Gastroesophageal sphincter (tissue), 4 donors: Measurements from ENCODE around the gene TMEM267. TPM values are rescaled to one million over a fixed set of nuclear protein-coding genes. Genes with fewer than 3 reads are reported as not detected.

Experiments
- ATAC-seq: fragments of 150-250 bp; one replicate; pipeline ENCODE4 v1.9.1; 2016; ENCODE audit warnings: mild to moderate bottlenecking, moderate library complexity
- H3K27ac ChIP-seq, 4 donors: fragments of 200-600 bp; sonication (generic) in 3 of 4; 1 replicate in 3 of 4; 2 replicates in 1 of 4; pipeline ENCODE4 v1.5.1; 2016 to 2019
- H3K27me3 ChIP-seq: fragments of 200-600 bp; sonication (generic); one replicate; pipeline ENCODE4 v1.5.1; 2019
- H3K36me3 ChIP-seq, 2 donors: fragments of 200-600 bp; sonication (generic); one replicate each; pipeline ENCODE4 v1.5.1; 2019; ENCODE audit warnings: control low read depth in 1 of 2
- H3K4me1 ChIP-seq, 3 donors: fragments of 200-600 bp; sonication (generic); 1 replicate in 2 of 3; 2 replicates in 1 of 3; pipeline ENCODE4 v1.5.1; 2016 to 2019; ENCODE audit warnings: control low read depth in 2 of 3
- H3K4me3 ChIP-seq, 2 donors: fragments of 200-600 bp; sonication (generic); one replicate each; pipeline ENCODE4 v1.5.1; 2019; ENCODE audit warnings: mild to moderate bottlenecking in 1 of 2, moderate library complexity in 1 of 2
- H3K9me3 ChIP-seq, 3 donors: fragments of 200-600 bp; sonication (generic); one replicate each; pipeline ENCODE4 v1.5.1; 2017 to 2019; ENCODE audit warnings: control low read depth in 2 of 3
- EP300 ChIP-seq: sonication (generic); formaldehyde crosslinking; IDR thresholded peaks from one replicate; pipeline ENCODE4 v1.6.1; 2017; ENCODE audit warnings: antibody characterized with exemption, mild to moderate bottlenecking
- POLR2A ChIP-seq, 2 donors: fragments of 450-650 bp; IDR thresholded peaks; one replicate each; pipeline ENCODE4 v1.6.1; 2017; ENCODE audit warnings: antibody characterized with exemption in 2 of 2, mild to moderate bottlenecking in 2 of 2, moderate library complexity in 1 of 2
- POLR2AphosphoS5 ChIP-seq: sonication (generic); formaldehyde crosslinking; IDR thresholded peaks from one replicate; pipeline ENCODE4 v1.6.1; 2017; ENCODE audit warnings: antibody characterized with exemption
- WGBS, 2 donors: methylation state at CpG; one replicate each; pipeline ENCODE4 v1.1.5; 2018; ENCODE audit warnings: low coverage in 1 of 2; 5-methylcytosine and 5-hydroxymethylcytosine counted together
- total RNA-seq, 4 donors: library from RNA; depleted of rRNA; stranded (reverse); fragments of >200 nt; gene quantifications; one replicate each; pipeline ENCODE4 v1.1.0, GENCODE V29; 2016
- TF ChIP-seq, protein P1 (sequence below), 4 experiments: fragments of 200-600 bp in 2 of 4; fragments of 450-650 bp in 2 of 4; sonication (generic) in 1 of 4; IDR thresholded peaks; one replicate each; pipeline ENCODE4 v1.5.1; 2017 to 2019; ENCODE audit warnings: antibody characterized with exemption in 4 of 4, mild to moderate bottlenecking in 2 of 4, moderate library complexity in 2 of 4

The TMEM267 gene, protein sequence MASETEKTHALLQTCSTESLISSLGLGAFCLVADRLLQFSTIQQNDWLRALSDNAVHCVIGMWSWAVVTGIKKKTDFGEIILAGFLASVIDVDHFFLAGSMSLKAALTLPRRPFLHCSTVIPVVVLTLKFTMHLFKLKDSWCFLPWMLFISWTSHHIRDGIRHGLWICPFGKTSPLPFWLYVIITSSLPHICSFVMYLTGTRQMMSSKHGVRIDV
- total RNA-seq, result 10 to 100 TPM in 3 of 4 donors, 1 to 10 TPM in 1; 9.6 to 13.0 (median 11.2) TPM

DNA sequence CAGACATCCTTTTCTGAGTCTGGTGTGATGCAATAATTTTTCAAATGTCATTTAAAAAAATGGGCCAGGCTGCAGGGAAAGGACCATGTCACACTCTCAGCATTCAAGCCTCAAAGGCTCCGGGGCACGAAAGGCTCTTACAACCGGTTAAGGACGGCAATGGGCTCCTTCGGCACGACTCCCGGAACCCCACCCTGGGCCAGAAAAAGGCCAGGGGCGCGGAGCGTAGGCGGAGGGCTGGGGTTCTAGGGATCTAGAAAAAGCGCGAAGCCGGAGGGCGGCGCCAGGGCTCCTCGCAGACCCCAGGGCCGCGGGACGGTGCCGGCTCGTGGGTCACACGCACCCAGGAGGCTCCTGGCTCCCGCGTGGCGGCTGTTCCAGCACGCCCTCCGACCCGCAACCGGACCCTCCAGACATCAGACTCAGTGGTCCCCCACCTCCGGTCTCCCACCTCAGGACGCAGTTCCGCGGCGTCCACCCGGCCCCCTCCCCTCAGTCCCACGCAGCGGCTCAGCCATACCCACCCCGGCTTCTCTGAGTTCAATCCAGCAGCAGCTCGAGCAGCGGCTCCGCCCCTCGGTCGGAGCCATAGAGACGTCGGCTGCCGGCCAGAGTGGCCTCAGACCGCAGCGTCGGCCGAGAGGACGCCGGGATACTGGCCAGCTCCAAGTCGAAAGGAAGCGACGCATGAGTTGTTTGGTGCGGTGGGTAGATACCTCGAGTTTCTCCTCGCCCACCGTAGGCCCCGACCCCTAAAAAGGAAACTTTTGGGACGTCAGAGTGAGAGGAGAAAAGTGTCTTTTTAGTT lies at the start of gene TMEM267:
TSS of gene TMEM267 (minus strand) at position 568 of the 808 bp plus-strand sequence. CDS start 29,896 bp downstream, outside the sequence.
- WGBS, 2 donors, result 0% methylated on average over 2 to 25 of the region's 62 CpGs
- ATAC-seq, result peak; percentile 98
- TF ChIP-seq POLR2A (IDR thresholded peaks at IDR 0.05), result peak; percentile 67 to 89
- TF ChIP-seq POLR2AphosphoS5, result peak; percentile 95
- TF ChIP-seq, protein P1, sequence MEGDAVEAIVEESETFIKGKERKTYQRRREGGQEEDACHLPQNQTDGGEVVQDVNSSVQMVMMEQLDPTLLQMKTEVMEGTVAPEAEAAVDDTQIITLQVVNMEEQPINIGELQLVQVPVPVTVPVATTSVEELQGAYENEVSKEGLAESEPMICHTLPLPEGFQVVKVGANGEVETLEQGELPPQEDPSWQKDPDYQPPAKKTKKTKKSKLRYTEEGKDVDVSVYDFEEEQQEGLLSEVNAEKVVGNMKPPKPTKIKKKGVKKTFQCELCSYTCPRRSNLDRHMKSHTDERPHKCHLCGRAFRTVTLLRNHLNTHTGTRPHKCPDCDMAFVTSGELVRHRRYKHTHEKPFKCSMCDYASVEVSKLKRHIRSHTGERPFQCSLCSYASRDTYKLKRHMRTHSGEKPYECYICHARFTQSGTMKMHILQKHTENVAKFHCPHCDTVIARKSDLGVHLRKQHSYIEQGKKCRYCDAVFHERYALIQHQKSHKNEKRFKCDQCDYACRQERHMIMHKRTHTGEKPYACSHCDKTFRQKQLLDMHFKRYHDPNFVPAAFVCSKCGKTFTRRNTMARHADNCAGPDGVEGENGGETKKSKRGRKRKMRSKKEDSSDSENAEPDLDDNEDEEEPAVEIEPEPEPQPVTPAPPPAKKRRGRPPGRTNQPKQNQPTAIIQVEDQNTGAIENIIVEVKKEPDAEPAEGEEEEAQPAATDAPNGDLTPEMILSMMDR (IDR thresholded peaks at IDR 0.05), result no peak
- peak within 1 kb of the TSS; percentile 69 to 94 for H3K4me3 ChIP-seq
- peak within 1 kb of the TSS; percentile 90 to 99 (median 96) for H3K27ac ChIP-seq
- no peaks in the 10 kb centered on the region for H3K27me3 ChIP-seq
- H3K9me3 ChIP-seq, result no peaks in the 10 kb centered on the region
- peaks cover 0 to 28% (median 7%) of the 10 kb centered on the region in 3 donors for H3K4me1 ChIP-seq
- no peaks in the 10 kb centered on the region for H3K36me3 ChIP-seq

DNA sequence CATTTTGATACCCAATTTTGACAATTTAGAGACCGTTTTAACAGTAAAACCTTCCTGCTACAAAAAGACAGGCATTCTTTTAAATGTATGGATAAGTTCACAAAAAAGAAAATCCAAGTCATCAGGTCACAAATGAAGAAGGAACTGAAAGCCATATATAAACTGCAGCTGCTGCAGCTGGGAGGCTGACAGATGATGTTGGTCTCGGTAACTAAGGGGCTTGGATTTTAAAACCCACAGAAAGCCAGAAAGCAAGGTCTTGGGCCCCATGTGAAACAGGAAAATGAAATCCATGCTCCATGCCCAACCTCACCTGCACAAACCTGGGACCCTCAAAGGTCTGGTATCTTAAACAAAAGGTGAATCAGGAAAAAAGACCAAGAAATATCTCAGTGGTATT lies 47.0 kb upstream of the TMEM267 start:
- Histone ChIP-seq H3K36me3 (peaks cover 10 to 84% of the 10 kb centered on the region in 2 donors), H3K4me1 (no peaks in the 10 kb centered on the region), H3K4me3 (no peak overlapping the region), H3K27me3 (no peaks in the 10 kb centered on the region), H3K27ac (no peak overlapping the region), H3K9me3 (no peaks in the 10 kb centered on the region)
- ATAC-seq, result no peak
- 89% methylated on average over 2 of the region's 2 CpGs for WGBS, 2 donors
- TF ChIP-seq POLR2A (IDR thresholded peaks at IDR 0.05) (no peak), POLR2AphosphoS5 (no peak), EP300 (no peak)
- TF ChIP-seq, protein P1 (IDR thresholded peaks at IDR 0.05), result no peak

DNA sequence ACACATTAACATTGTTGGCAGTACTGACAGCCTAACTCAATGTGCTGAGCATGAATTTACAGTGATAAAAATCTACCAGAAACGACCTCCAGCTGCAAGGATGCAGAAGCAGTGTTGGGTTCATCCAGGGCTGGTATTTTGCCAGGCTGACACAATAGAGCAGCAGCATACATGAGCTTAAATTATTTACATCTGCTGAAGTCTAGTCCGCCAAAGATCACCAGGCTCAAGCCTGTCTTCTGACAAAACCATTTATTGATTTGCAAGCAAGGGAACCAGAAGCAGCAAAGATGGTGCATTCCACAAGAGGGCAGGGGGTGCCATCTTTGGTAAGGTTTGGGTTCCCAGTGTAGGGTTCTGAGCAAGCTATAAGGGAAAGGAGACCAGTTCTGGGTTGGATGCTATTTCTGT lies 40.0 kb upstream of the TMEM267 start:
- no peaks in the 10 kb centered on the region for H3K27me3 ChIP-seq
- H3K4me1 ChIP-seq, result no peaks in the 10 kb centered on the region
- H3K27ac ChIP-seq, result no peak overlapping the region
- no peaks in the 10 kb centered on the region for H3K9me3 ChIP-seq
- ATAC-seq, result no peak
- no peak for TF ChIP-seq POLR2AphosphoS5
- TF ChIP-seq EP300, result no peak
- TF ChIP-seq, protein P1 (IDR thresholded peaks at IDR 0.05), result no peak
- no peak for TF ChIP-seq POLR2A (IDR thresholded peaks at IDR 0.05)
- no peak overlapping the region for H3K4me3 ChIP-seq
- 17 to 55% methylated on average over 1 to 2 of the region's 2 CpGs for WGBS, 2 donors
- peaks cover 0 to 57% of the 10 kb centered on the region in 2 donors for H3K36me3 ChIP-seq

DNA sequence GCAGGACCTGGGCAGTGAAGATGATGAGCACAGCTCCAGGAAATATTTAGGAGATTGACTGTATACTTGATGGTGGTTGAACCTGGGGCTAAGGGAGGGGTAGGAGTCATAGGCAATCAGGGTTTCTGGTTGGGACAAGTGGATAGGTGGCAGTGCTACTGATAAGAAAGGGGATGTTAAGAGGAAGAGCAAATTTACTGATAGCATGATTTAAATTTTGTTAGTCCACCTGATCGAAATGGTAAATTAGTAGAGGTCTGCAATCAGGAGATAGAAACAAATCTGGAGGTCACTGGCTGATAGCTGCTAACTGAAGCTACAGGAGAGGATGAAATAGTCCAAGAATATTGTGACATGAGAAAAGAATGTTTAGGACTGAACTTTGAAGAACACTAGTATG lies 37.0 kb upstream of the TMEM267 start:
- TF ChIP-seq EP300 (no peak), POLR2A (IDR thresholded peaks at IDR 0.05) (no peak), POLR2AphosphoS5 (no peak)
- TF ChIP-seq, protein P1 (IDR thresholded peaks at IDR 0.05), result no peak
- no peaks in the 10 kb centered on the region for H3K27me3 ChIP-seq
- H3K4me1 ChIP-seq, result peaks cover 3 to 4% (median 3%) of the 10 kb centered on the region in 3 donors
- H3K9me3 ChIP-seq, result no peaks in the 10 kb centered on the region
- no peak for ATAC-seq
- no peak overlapping the region for H3K4me3 ChIP-seq
- H3K36me3 ChIP-seq, result peaks cover 0 to 35% of the 10 kb centered on the region in 2 donors
- 88 to 100% methylated on average over 1 of the region's 1 CpG for WGBS, 2 donors
- H3K27ac ChIP-seq, result no peak overlapping the region
